ENCODE measurements around the gene PAGE4. TPM values are rescaled to one million over a fixed set of nuclear protein-coding genes. Genes with fewer than 3 reads are reported as not detected.
A peak's percentile ranks its signal among the peaks of the same experiment; 100 is the strongest.

The PAGE4 gene
- total RNA-seq, 2 donors from 2014 or later, result 26.5 to 31.5 TPM

GRCh38 chrX:49809891-49810632 lies 19.0 kb upstream of the PAGE4 start:
- H3K27ac ChIP-seq, result no peak overlapping the region
- TF ChIP-seq POLR2AphosphoS5 (IDR thresholded peaks at IDR 0.05), result no peak
- no peak for TF ChIP-seq CTCF (IDR thresholded peaks at IDR 0.05)
- TF ChIP-seq POLR2A (IDR thresholded peaks at IDR 0.05), result no peak
- no peaks in the 10 kb centered on the region for H3K4me1 ChIP-seq (replicated peaks)
- 67% methylated on average over 1 of the region's 1 CpG for WGBS
- H3K4me3 ChIP-seq, result no peak overlapping the region
- H3K36me3 ChIP-seq, result no peaks in the 10 kb centered on the region
- no peak for DNase-seq (ENCODE audit: low spot score)
- intact Hi-C loops (cut with DNase I), result no loop called here
- no peaks in the 10 kb centered on the region for H3K27me3 ChIP-seq (replicated peaks; ENCODE audit: insufficient read depth)
- H3K9me3 ChIP-seq, result no peaks in the 10 kb centered on the region

- TF ChIP-seq POLR2A (IDR thresholded peaks at IDR 0.05), result no peak
- TF ChIP-seq POLR2AphosphoS5 (IDR thresholded peaks at IDR 0.05), result no peak
- TF ChIP-seq CTCF (IDR thresholded peaks at IDR 0.05), result no peak
Observed at GRCh38 chrX:49812177-49812576, 16.9 kb upstream of the PAGE4 start.

GRCh38 chrX:49816435-49816834 lies 12.7 kb upstream of the PAGE4 start:
- H3K36me3 ChIP-seq, result no peaks in the 10 kb centered on the region
- H3K4me1 ChIP-seq (replicated peaks), result no peaks in the 10 kb centered on the region
- no peak overlapping the region for H3K27ac ChIP-seq
- intact Hi-C loops (cut with DNase I), result no loop called here
- WGBS, result 92% methylated on average over 4 of the region's 4 CpGs
- no peaks in the 10 kb centered on the region for H3K27me3 ChIP-seq (replicated peaks; ENCODE audit: insufficient read depth)
- H3K4me3 ChIP-seq, result no peak overlapping the region
- DNase-seq (ENCODE audit: low spot score), result no peak
- no peaks in the 10 kb centered on the region for H3K9me3 ChIP-seq
- TF ChIP-seq CTCF (IDR thresholded peaks at IDR 0.05), result no peak
- TF ChIP-seq POLR2AphosphoS5 (IDR thresholded peaks at IDR 0.05), result no peak
- no peak for TF ChIP-seq POLR2A (IDR thresholded peaks at IDR 0.05)

More at GRCh38 chrX:49812177-49812576, 16.9 kb upstream of the PAGE4 start:
- Histone ChIP-seq H3K9me3 (no peaks in the 10 kb centered on the region), H3K36me3 (no peaks in the 10 kb centered on the region), H3K4me1 (replicated peaks) (no peaks in the 10 kb centered on the region), H3K4me3 (no peak overlapping the region), H3K27ac (no peak overlapping the region), H3K27me3 (replicated peaks; ENCODE audit: insufficient read depth) (no peaks in the 10 kb centered on the region)
- 61% methylated on average over 4 of the region's 4 CpGs for WGBS
- no peak for DNase-seq (ENCODE audit: low spot score)
- intact Hi-C loops (cut with DNase I), result no loop called here

GRCh38 chrX:49838374-49838773 lies 9.3 kb downstream of the PAGE4 start:
- 26% methylated on average over 8 of the region's 8 CpGs for WGBS
- TF ChIP-seq POLR2AphosphoS5 (IDR thresholded peaks at IDR 0.05), result no peak
- TF ChIP-seq CTCF (IDR thresholded peaks at IDR 0.05), result peak in 2 of 4 experiments; percentile 32 to 42
- Histone ChIP-seq H3K27ac (no peak overlapping the region), H3K36me3 (no peaks in the 10 kb centered on the region), H3K4me3 (no peak overlapping the region), H3K4me1 (replicated peaks) (no peaks in the 10 kb centered on the region), H3K9me3 (no peaks in the 10 kb centered on the region), H3K27me3 (replicated peaks; ENCODE audit: insufficient read depth) (no peaks in the 10 kb centered on the region)
- no peak for DNase-seq (ENCODE audit: low spot score)
- intact Hi-C loops (cut with DNase I), result no loop called here

- no peak overlapping the region for H3K27ac ChIP-seq
- WGBS, result 64% methylated on average over 3 of the region's 3 CpGs
- H3K36me3 ChIP-seq, result no peaks in the 10 kb centered on the region
- no peaks in the 10 kb centered on the region for H3K9me3 ChIP-seq
- H3K27me3 ChIP-seq (replicated peaks; ENCODE audit: insufficient read depth), result no peaks in the 10 kb centered on the region
- DNase-seq (ENCODE audit: low spot score), result peak; percentile 36
- H3K4me1 ChIP-seq (replicated peaks), result no peaks in the 10 kb centered on the region
- intact Hi-C loops (cut with DNase I), result loop anchor here (10.0 kb wide), 1 partner anchor 556 kb away; no protein-coding TSS in a partner anchor
- H3K4me3 ChIP-seq, result no peak overlapping the region
- TF ChIP-seq POLR2A (IDR thresholded peaks at IDR 0.05) (no peak), POLR2AphosphoS5 (IDR thresholded peaks at IDR 0.05) (peak; percentile 39), CTCF (IDR thresholded peaks at IDR 0.05) (peak in 3 of 4 experiments; percentile 37 to 55 (median 50))
Observed at GRCh38 chrX:49840679-49841078, 11.6 kb downstream of the PAGE4 start.

All from prostate gland (tissue), 2 donors.